ENCODE measurements around the gene GPX3.

Gene GPX3

GRCh38 chr5:151064916-151065499 is 44.6 kb downstream of the GPX3 start:
- no peak for DNase-seq (ENCODE audit: low read depth)
- H3K4me3 ChIP-seq (ENCODE audit: low read length) = no peak overlapping the region
- TF ChIP-seq CTCF (conservative IDR thresholded peaks at IDR 0.05; ENCODE audit: low read length) = no peak

- no peak overlapping the region for H3K4me3 ChIP-seq (ENCODE audit: low read length)
- TF ChIP-seq CTCF (conservative IDR thresholded peaks at IDR 0.05; ENCODE audit: low read length) = no peak
- no peak for DNase-seq (ENCODE audit: low read depth)
These were observed 45.2 kb downstream of the GPX3 start for GRCh38 chr5:151065609-151066008.

GRCh38 chr5:151066920-151067319 is 46.5 kb downstream of the GPX3 start:
- DNase-seq (ENCODE audit: low read depth) = no peak
- H3K4me3 ChIP-seq (ENCODE audit: low read length) = no peak overlapping the region
- no peak for TF ChIP-seq CTCF (conservative IDR thresholded peaks at IDR 0.05; ENCODE audit: low read length)

GRCh38 chr5:151067632-151068432 is 47.4 kb downstream of the GPX3 start:
- H3K4me3 ChIP-seq (ENCODE audit: low read length) = no peak overlapping the region
- no peak for DNase-seq (ENCODE audit: low read depth)
- no peak for TF ChIP-seq CTCF (conservative IDR thresholded peaks at IDR 0.05; ENCODE audit: low read length)

- TF ChIP-seq CTCF (conservative IDR thresholded peaks at IDR 0.05; ENCODE audit: low read length) = no peak
- peak; percentile 38 for DNase-seq (ENCODE audit: low read depth)
- H3K4me3 ChIP-seq (ENCODE audit: low read length) = no peak overlapping the region
These were observed 48.2 kb downstream of the GPX3 start for GRCh38 chr5:151068433-151069197.

GRCh38 chr5:151070449-151070848 is 50.1 kb downstream of the GPX3 start:
- no peak overlapping the region for H3K4me3 ChIP-seq (ENCODE audit: low read length)
- no peak for TF ChIP-seq CTCF (conservative IDR thresholded peaks at IDR 0.05; ENCODE audit: low read length)
- DNase-seq (ENCODE audit: low read depth) = no peak

Data from AG10803 (cell line).